ENCODE results near the gene SNX2. TPM values are rescaled to one million over a fixed set of nuclear protein-coding genes. Genes with fewer than 3 reads are reported as not detected.
"Not testable (repeated sequence)": the region's sequence is repeated elsewhere in the genome, so short reads cannot be mapped to it uniquely, and the experiment has no call there.

The SNX2 gene
- total RNA-seq, 4 donors from 2014 or later = 28.8 to 35.1 (median 32.0) TPM

- H3K27ac ChIP-seq = no peak overlapping the region
- H3K9me3 ChIP-seq = no peaks in the 10 kb centered on the region
- no peaks in the 10 kb centered on the region for H3K4me1 ChIP-seq
- TF ChIP-seq CTCF (IDR thresholded peaks at IDR 0.05 in 4 of 5, conservative IDR thresholded peaks at IDR 0.05 in 1 of 5) = no peak
- TF ChIP-seq POLR2A (IDR thresholded peaks at IDR 0.05) = no peak
- DNase-seq (no peak), ATAC-seq (no peak)
- in situ Hi-C loops (cut with MboI; ENCODE audit: low sequenced_read_pairs in 4 of 4) = no loop called here
- no peak overlapping the region for H3K4me3 ChIP-seq
- H3K36me3 ChIP-seq = no peaks in the 10 kb centered on the region
- H3K27me3 ChIP-seq = no peaks in the 10 kb centered on the region
- intact Hi-C loops (cut with DNase I; ENCODE audit: low total_unique reads) = no loop called here
These were observed 17.6 kb upstream of the SNX2 start for GRCh38 chr5:122757285-122757684.

- intact Hi-C loops (cut with DNase I; ENCODE audit: low total_unique reads) = no loop called here
- DNase-seq = no peak
- Histone ChIP-seq H3K4me3 (no peak overlapping the region), H3K9me3 (no peaks in the 10 kb centered on the region), H3K27me3 (no peaks in the 10 kb centered on the region), H3K36me3 (no peaks in the 10 kb centered on the region), H3K27ac (no peak overlapping the region), H3K4me1 (no peaks in the 10 kb centered on the region)
- TF ChIP-seq CTCF (IDR thresholded peaks at IDR 0.05 in 4 of 5, conservative IDR thresholded peaks at IDR 0.05 in 1 of 5) (no peak), POLR2A (IDR thresholded peaks at IDR 0.05) (no peak)
- ATAC-seq = no peak
- in situ Hi-C loops (cut with MboI; ENCODE audit: low sequenced_read_pairs in 4 of 4) = no loop called here
These were observed 15.4 kb upstream of the SNX2 start for GRCh38 chr5:122759241-122760070.

GRCh38 chr5:122760236-122760635 lies 14.6 kb upstream of the SNX2 start:
- TF ChIP-seq POLR2A (IDR thresholded peaks at IDR 0.05) = no peak
- no peak for TF ChIP-seq CTCF (IDR thresholded peaks at IDR 0.05 in 4 of 5, conservative IDR thresholded peaks at IDR 0.05 in 1 of 5)
- DNase-seq (no peak), ATAC-seq (no peak)
- H3K4me1 ChIP-seq = no peaks in the 10 kb centered on the region
- intact Hi-C loops (cut with DNase I; ENCODE audit: low total_unique reads) (no loop called here), in situ Hi-C loops (cut with MboI; ENCODE audit: low sequenced_read_pairs in 4 of 4) (no loop called here)
- H3K4me3 ChIP-seq = no peak overlapping the region
- H3K36me3 ChIP-seq = no peaks in the 10 kb centered on the region
- no peaks in the 10 kb centered on the region for H3K9me3 ChIP-seq
- H3K27ac ChIP-seq = no peak overlapping the region
- H3K27me3 ChIP-seq = no peaks in the 10 kb centered on the region

- Histone ChIP-seq H3K4me1 (no peaks in the 10 kb centered on the region), H3K36me3 (no peaks in the 10 kb centered on the region), H3K27ac (no peak overlapping the region), H3K4me3 (no peak overlapping the region), H3K27me3 (no peaks in the 10 kb centered on the region), H3K9me3 (no peaks in the 10 kb centered on the region)
- intact Hi-C loops (cut with DNase I; ENCODE audit: low total_unique reads) (no loop called here), in situ Hi-C loops (cut with MboI; ENCODE audit: low sequenced_read_pairs in 4 of 4) (no loop called here)
- DNase-seq = no peak
- ATAC-seq = no peak
- TF ChIP-seq CTCF (IDR thresholded peaks at IDR 0.05 in 4 of 5, conservative IDR thresholded peaks at IDR 0.05 in 1 of 5) (no peak), POLR2A (IDR thresholded peaks at IDR 0.05) (no peak)
These were observed 13.8 kb upstream of the SNX2 start for GRCh38 chr5:122761115-122761514.

GRCh38 chr5:122761896-122762295 lies 13.0 kb upstream of the SNX2 start:
- intact Hi-C loops (cut with DNase I; ENCODE audit: low total_unique reads); ATAC-seq; in situ Hi-C loops (cut with MboI; ENCODE audit: low sequenced_read_pairs in 4 of 4); H3K27ac ChIP-seq; DNase-seq; H3K9me3 ChIP-seq; H3K27me3 ChIP-seq; H3K36me3 ChIP-seq; H3K4me3 ChIP-seq; H3K4me1 ChIP-seq: not testable (repeated sequence)
